SK-N-SH (cell line): ENCODE results near the gene ABCD1. TPM values are rescaled to one million over a fixed set of nuclear protein-coding genes. Genes with fewer than 3 reads are reported as not detected.
A peak's percentile ranks its signal among the peaks of the same experiment; 100 is the strongest.

Source experiments
- CTCF ChIA-PET: fragments of 300-600, 350-600 bp; formaldehyde crosslinking; extraction: SDS; loops from one replicate; lab custom pipeline; 2021; lab: Yijun Ruan, JAX
- POLR2A ChIA-PET: fragments of 350-600 bp; sonication (Branson Sonifier 250); formaldehyde crosslinking; extraction: SDS; loops from one replicate; lab custom pipeline; 2020; ENCODE audit warnings: antibody characterized with exemption, inconsistent platforms; lab: Yijun Ruan, JAX
- DNase-seq: peaks from one replicate; pipeline ENCODE4 v3.0.0; 2012
- H2AFZ ChIP-seq: fragments of 200-600 bp; sonication (generic); 2 replicates; pipeline ENCODE4 v1.8.1; 2016; ENCODE audit warnings: antibody characterized with exemption, mild to moderate bottlenecking, low read depth
- H3F3A ChIP-seq: fragments of 200-600 bp; sonication (generic); replicated peaks from 2 replicates; pipeline ENCODE3; 2016; ENCODE audit warnings: antibody characterized with exemption, mild to moderate bottlenecking; ENCODE audit not compliant: insufficient read depth
- H3K27ac ChIP-seq, 2 experiments: fragments of 200-500 bp in 1 of 2; fragments of 200-600 bp in 1 of 2; sonication (Bioruptor generic) in 1 of 2; sonication (generic), shearing (Covaris generic) in 1 of 2; 2 replicates each; pipeline versions ENCODE4 v1.5.1 to v1.6.1; 2014 to 2016; ENCODE audit warnings: low read depth in 2 of 2, inconsistent platforms in 1 of 2, low read length in 1 of 2, mild to moderate bottlenecking in 1 of 2, mixed read lengths in 1 of 2
- H3K27me3 ChIP-seq: fragments of 200-600 bp; sonication (generic), shearing (Covaris generic); 2 replicates; pipeline ENCODE4 v1.6.1; 2016; ENCODE audit warnings: mixed run types; ENCODE audit not compliant: insufficient read depth
- H3K36me3 ChIP-seq, 2 experiments: fragments of 200-500 bp in 1 of 2; fragments of 200-600 bp in 1 of 2; sonication (Bioruptor generic) in 1 of 2; sonication (generic) in 1 of 2; replicated peaks in 1 of 2; 2 replicates each; pipeline versions ENCODE3 to v1.5.1; 2014 to 2016; ENCODE audit warnings: low read length in 1 of 2, mild to moderate bottlenecking in 1 of 2; ENCODE audit not compliant: insufficient read depth in 2 of 2, control insufficient read depth in 1 of 2
- H3K4me1 ChIP-seq, 2 experiments: fragments of 200-500 bp in 1 of 2; fragments of 200-600 bp in 1 of 2; sonication (Bioruptor generic) in 1 of 2; sonication (generic), shearing (Covaris generic) in 1 of 2; 2 replicates each; pipeline versions ENCODE4 v1.5.1 to v1.6.1; 2014 to 2016; ENCODE audit warnings: low read depth in 1 of 2, low read length in 1 of 2, mixed run types in 1 of 2; ENCODE audit not compliant: insufficient read depth in 2 of 2, control insufficient read depth in 1 of 2
- H3K4me2 ChIP-seq: fragments of 200-600 bp; sonication (generic), shearing (Covaris generic); 2 replicates; pipeline ENCODE4 v1.6.1; 2017; ENCODE audit warnings: mixed run types
- H3K4me3 ChIP-seq, 2 experiments: fragments of 200-500 bp in 1 of 2; fragments of 200-600 bp in 1 of 2; sonication (Bioruptor generic) in 1 of 2; sonication (generic), shearing (Covaris generic) in 1 of 2; 2 replicates each; pipeline versions ENCODE4 v1.5.1 to v1.8.1; 2014 to 2016; ENCODE audit warnings: low read depth in 2 of 2, inconsistent platforms in 1 of 2, low read length in 1 of 2, mild to moderate bottlenecking in 1 of 2, mixed read lengths in 1 of 2, moderate library complexity in 1 of 2
- H3K79me2 ChIP-seq: fragments of 200-600 bp; sonication (generic); 2 replicates; pipeline ENCODE4 v1.8.1; 2017; ENCODE audit warnings: mild to moderate bottlenecking; ENCODE audit not compliant: insufficient read depth
- H3K9ac ChIP-seq: fragments of 200-600 bp; sonication (generic); 2 replicates; pipeline ENCODE4 v1.6.1; 2017; ENCODE audit warnings: mixed run types
- H3K9me2 ChIP-seq: fragments of 200-600 bp; sonication (generic); 2 replicates; pipeline ENCODE4 v1.6.1; 2017; ENCODE audit warnings: mixed run types
- H3K9me3 ChIP-seq: fragments of 200-600 bp; sonication (generic); 2 replicates; pipeline ENCODE4 v1.6.1; 2017; ENCODE audit warnings: mixed run types, mild to moderate bottlenecking, moderate library complexity
- H4K20me1 ChIP-seq: fragments of 200-600 bp; sonication (generic); 2 replicates; pipeline ENCODE4 v1.6.1; 2017; ENCODE audit warnings: mild to moderate bottlenecking, mixed run types; ENCODE audit not compliant: insufficient read depth
- EP300 ChIP-seq, 2 experiments: IDR thresholded peaks; 2 replicates each; pipeline versions ENCODE4 v1.4.0 to v1.6.1; 2012; ENCODE audit warnings: borderline replicate concordance in 1 of 2, low read depth in 1 of 2, low read length in 1 of 2
- EZH2phosphoT487 ChIP-seq: fragments of 200-600 bp; sonication (generic); IDR thresholded peaks from 2 replicates; pipeline ENCODE4 v1.6.1; 2017; ENCODE audit warnings: low read depth, mixed run types, mild to moderate bottlenecking, antibody characterized with exemption, moderate library complexity, borderline replicate concordance
- FOSL2 ChIP-seq: IDR thresholded peaks from 2 replicates; pipeline ENCODE4 v1.4.0; 2012; ENCODE audit warnings: low read depth, mild to moderate bottlenecking, moderate library complexity, borderline replicate concordance
- FOXJ3 ChIP-seq: sonication (generic); formaldehyde crosslinking; IDR thresholded peaks from 2 replicates; pipeline ENCODE4 v1.5.1; 2020; ENCODE audit warnings: mild to moderate bottlenecking, missing genetic modification reagents
- FOXM1 ChIP-seq: IDR thresholded peaks from 2 replicates; pipeline ENCODE4 v1.4.0; 2012; ENCODE audit warnings: low read depth, mild to moderate bottlenecking
- MEF2A ChIP-seq: IDR thresholded peaks from 2 replicates; pipeline ENCODE4 v1.4.0; 2012; ENCODE audit warnings: low read depth, borderline replicate concordance
- RAD21 ChIP-seq: IDR thresholded peaks from 2 replicates; pipeline ENCODE4 v1.6.1; 2012; ENCODE audit warnings: mild to moderate bottlenecking, low read length
- SIN3A ChIP-seq: IDR thresholded peaks from 2 replicates; pipeline ENCODE4 v1.6.1; 2012; ENCODE audit warnings: low read depth, mild to moderate bottlenecking, low read length, moderate library complexity, borderline replicate concordance
- TEAD4 ChIP-seq: IDR thresholded peaks from 2 replicates; pipeline ENCODE4 v1.4.0; 2012; ENCODE audit warnings: mild to moderate bottlenecking, borderline replicate concordance; ENCODE audit not compliant: insufficient read depth
- WGBS: methylation state at CpG from one replicate; pipeline ENCODE4 v1.1.6; 2017; ENCODE audit warnings: low lambda C conversion rate; 5-methylcytosine and 5-hydroxymethylcytosine counted together
- polyA plus RNA-seq, 3 experiments: library from polyadenylated mRNA; depleted of rRNA; stranded (reverse); fragments of >200 nt; gene quantifications; 2 replicates each; pipeline ENCODE4 v1.2.3, GENCODE V29; 2012
- TF ChIP-seq, protein P1 (sequence below): fragments of 200-600 bp; sonication (generic); IDR thresholded peaks from 2 replicates; pipeline ENCODE4 v1.6.1; 2017; ENCODE audit warnings: antibody characterized with exemption, mild to moderate bottlenecking, moderate library complexity
- TF ChIP-seq, protein P2 (sequence below): IDR thresholded peaks from 2 replicates; pipeline ENCODE4 v1.4.0; 2012; ENCODE audit warnings: low read depth, borderline replicate concordance
- TF ChIP-seq, protein P3 (sequence below): IDR thresholded peaks from 2 replicates; pipeline ENCODE4 v1.4.0; 2012; ENCODE audit warnings: low read depth
- TF ChIP-seq, protein P4 (sequence below): IDR thresholded peaks from 2 replicates; pipeline ENCODE4 v1.4.0; 2012; ENCODE audit warnings: low read depth, borderline replicate concordance
- TF ChIP-seq, protein P5 (sequence below): IDR thresholded peaks from 2 replicates; pipeline ENCODE4 v1.6.1; 2012; ENCODE audit warnings: mild to moderate bottlenecking, low read depth, low read length, moderate library complexity
- TF ChIP-seq, protein P6 (sequence below): fragments of 150-350 bp; IDR thresholded peaks from 2 replicates; pipeline ENCODE4 v1.6.1; 2016; ENCODE audit warnings: mild to moderate bottlenecking, low read depth, low read length

ABCD1 gene
- polyA plus RNA-seq, 1 of the 3 experiments (the other 2 are of a cell fraction), result 7.9 TPM

DNA sequence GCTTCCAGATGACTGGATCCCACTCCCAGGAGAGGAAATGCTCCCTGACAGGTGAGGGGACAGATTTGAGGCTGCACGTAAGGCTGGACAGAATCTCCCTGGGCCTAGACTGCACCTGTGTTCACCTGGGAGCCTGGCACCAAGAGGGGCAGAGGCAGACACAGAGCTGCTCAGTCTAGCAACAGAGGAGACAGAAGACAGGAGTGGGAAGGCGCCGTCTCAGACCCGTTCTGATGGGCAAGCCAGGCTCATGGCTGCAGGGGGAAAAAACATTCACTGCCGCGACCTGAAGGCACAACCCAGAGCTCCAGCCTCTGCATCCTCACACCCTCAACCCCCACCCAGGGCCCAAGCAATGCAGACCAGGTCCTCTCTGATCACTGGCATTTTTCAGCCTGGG, 17.2 kb upstream of the ABCD1 start:
- Histone ChIP-seq H4K20me1 (0 out of 2 replicates have a peak, but pooled peaks cover 9% of the 10 kb centered on the region), H3K4me3 (no peak overlapping the region), H3K36me3 (peaks cover 3 to 12% of the 10 kb centered on the region in 2 experiments), H3K79me2 (peaks cover 6% of the 10 kb centered on the region; the same call in 1 of the 2 replicates), H3K4me1 (peaks cover 0 to 6% of the 10 kb centered on the region in 2 experiments; a peak in 1 of 4 replicates), H3K4me2 (no peak overlapping the region), H3K9ac (no peak overlapping the region), H2AFZ (no peak overlapping the region), H3K9me2 (no peaks in the 10 kb centered on the region), H3K9me3 (no peaks in the 10 kb centered on the region), H3K27ac (no peak overlapping the region), H3K27me3 (peaks cover 18% of the 10 kb centered on the region; the same call in 1 of the 2 replicates), H3F3A (no peaks in the 10 kb centered on the region)
- WGBS, result 44% methylated on average over 4 of the region's 6 CpGs
- ChIA-PET CTCF (interaction anchor here (0.7 to 3.0 kb wide), 15 partner anchors 11 to 168 kb away, joined by 3 to 26 read pairs (median 6); partner anchors contain the start of gene SLC6A8), POLR2A (interaction anchor here (1.3 kb wide), 1 partner anchor 15 kb away, joined by 3 read pairs; no protein-coding TSS in a partner anchor)
- no peak for DNase-seq
- TF ChIP-seq FOXM1 (no peak), FOXJ3 (CRISPR knock-in tag) (no peak), TEAD4 (no peak)

DNA sequence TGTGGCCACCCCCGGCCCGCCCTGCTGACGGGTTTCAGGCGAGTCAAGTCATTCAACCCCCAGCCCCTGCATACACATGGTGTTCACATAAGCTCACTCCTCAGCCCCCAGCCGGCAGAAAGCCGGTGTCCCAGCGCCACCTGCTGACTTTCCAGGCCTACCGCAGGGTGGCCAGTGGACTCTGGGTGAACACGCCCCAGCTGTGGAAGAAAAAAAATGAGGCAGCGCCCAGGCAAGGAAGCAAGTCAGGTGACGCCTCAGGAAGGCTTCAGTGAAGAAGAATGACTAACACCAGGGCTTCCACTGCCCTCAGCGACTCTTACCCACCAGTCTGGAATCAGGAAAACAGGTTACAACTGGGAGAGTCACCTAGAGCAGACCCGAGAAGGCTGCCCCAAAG, 16.2 kb upstream of the ABCD1 start:
- no peak overlapping the region for H3K4me2 ChIP-seq
- H3K4me1 ChIP-seq, result peaks cover 0 to 6% of the 10 kb centered on the region in 2 experiments; a peak in 1 of 4 replicates
- DNase-seq, result peak; percentile 83
- no peaks in the 10 kb centered on the region for H3F3A ChIP-seq
- CTCF ChIA-PET, result interaction anchor here (0.6 to 3.0 kb wide), 28 partner anchors 10 to 767 kb away, joined by 3 to 26 read pairs (median 4); partner anchors contain the start of genes CCNQ, DUSP9 and SLC6A8
- 7% methylated on average over 9 of the region's 13 CpGs for WGBS
- H3K4me3 ChIP-seq, result no peak overlapping the region
- H3K36me3 ChIP-seq, result peaks cover 3 to 12% of the 10 kb centered on the region in 2 experiments
- POLR2A ChIA-PET, result no interaction called here
- H3K9me3 ChIP-seq, result no peaks in the 10 kb centered on the region
- peaks cover 16% of the 10 kb centered on the region; the same call in 1 of the 2 replicates for H3K27me3 ChIP-seq
- H4K20me1 ChIP-seq, result 0 out of 2 replicates have a peak, but pooled peaks cover 9% of the 10 kb centered on the region
- H3K9ac ChIP-seq, result no peak overlapping the region
- peak overlapping the region in 1 of 2 experiments; percentile 27; a peak in 1 of 4 replicates for H3K27ac ChIP-seq
- no peaks in the 10 kb centered on the region for H3K9me2 ChIP-seq
- H3K79me2 ChIP-seq, result peaks cover 6% of the 10 kb centered on the region; the same call in 1 of the 2 replicates
- H2AFZ ChIP-seq, result no peak overlapping the region
- TF ChIP-seq, protein P1, sequence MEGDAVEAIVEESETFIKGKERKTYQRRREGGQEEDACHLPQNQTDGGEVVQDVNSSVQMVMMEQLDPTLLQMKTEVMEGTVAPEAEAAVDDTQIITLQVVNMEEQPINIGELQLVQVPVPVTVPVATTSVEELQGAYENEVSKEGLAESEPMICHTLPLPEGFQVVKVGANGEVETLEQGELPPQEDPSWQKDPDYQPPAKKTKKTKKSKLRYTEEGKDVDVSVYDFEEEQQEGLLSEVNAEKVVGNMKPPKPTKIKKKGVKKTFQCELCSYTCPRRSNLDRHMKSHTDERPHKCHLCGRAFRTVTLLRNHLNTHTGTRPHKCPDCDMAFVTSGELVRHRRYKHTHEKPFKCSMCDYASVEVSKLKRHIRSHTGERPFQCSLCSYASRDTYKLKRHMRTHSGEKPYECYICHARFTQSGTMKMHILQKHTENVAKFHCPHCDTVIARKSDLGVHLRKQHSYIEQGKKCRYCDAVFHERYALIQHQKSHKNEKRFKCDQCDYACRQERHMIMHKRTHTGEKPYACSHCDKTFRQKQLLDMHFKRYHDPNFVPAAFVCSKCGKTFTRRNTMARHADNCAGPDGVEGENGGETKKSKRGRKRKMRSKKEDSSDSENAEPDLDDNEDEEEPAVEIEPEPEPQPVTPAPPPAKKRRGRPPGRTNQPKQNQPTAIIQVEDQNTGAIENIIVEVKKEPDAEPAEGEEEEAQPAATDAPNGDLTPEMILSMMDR, result peak; percentile 70
- TF ChIP-seq RAD21 (peak; percentile 80), EP300 (IDR thresholded peaks at IDR 0.05; ENCODE audit: borderline replicate concordance in 1 of 2, low read depth in 1 of 2, low read length in 1 of 2) (no peak), MEF2A (no peak), FOSL2 (no peak), SIN3A (no peak), FOXM1 (no peak), EZH2phosphoT487 (no peak), FOXJ3 (CRISPR knock-in tag) (no peak)
- TF ChIP-seq, protein P2, sequence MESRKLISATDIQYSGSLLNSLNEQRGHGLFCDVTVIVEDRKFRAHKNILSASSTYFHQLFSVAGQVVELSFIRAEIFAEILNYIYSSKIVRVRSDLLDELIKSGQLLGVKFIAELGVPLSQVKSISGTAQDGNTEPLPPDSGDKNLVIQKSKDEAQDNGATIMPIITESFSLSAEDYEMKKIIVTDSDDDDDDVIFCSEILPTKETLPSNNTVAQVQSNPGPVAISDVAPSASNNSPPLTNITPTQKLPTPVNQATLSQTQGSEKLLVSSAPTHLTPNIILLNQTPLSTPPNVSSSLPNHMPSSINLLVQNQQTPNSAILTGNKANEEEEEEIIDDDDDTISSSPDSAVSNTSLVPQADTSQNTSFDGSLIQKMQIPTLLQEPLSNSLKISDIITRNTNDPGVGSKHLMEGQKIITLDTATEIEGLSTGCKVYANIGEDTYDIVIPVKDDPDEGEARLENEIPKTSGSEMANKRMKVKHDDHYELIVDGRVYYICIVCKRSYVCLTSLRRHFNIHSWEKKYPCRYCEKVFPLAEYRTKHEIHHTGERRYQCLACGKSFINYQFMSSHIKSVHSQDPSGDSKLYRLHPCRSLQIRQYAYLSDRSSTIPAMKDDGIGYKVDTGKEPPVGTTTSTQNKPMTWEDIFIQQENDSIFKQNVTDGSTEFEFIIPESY, result no peak
- TF ChIP-seq, protein P3, sequence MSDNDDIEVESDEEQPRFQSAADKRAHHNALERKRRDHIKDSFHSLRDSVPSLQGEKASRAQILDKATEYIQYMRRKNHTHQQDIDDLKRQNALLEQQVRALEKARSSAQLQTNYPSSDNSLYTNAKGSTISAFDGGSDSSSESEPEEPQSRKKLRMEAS, result no peak
- TF ChIP-seq, protein P4, sequence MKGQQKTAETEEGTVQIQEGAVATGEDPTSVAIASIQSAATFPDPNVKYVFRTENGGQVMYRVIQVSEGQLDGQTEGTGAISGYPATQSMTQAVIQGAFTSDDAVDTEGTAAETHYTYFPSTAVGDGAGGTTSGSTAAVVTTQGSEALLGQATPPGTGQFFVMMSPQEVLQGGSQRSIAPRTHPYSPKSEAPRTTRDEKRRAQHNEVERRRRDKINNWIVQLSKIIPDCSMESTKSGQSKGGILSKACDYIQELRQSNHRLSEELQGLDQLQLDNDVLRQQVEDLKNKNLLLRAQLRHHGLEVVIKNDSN, result peak; percentile 63; the same call in 1 of the 2 replicates
- TF ChIP-seq, protein P5, sequence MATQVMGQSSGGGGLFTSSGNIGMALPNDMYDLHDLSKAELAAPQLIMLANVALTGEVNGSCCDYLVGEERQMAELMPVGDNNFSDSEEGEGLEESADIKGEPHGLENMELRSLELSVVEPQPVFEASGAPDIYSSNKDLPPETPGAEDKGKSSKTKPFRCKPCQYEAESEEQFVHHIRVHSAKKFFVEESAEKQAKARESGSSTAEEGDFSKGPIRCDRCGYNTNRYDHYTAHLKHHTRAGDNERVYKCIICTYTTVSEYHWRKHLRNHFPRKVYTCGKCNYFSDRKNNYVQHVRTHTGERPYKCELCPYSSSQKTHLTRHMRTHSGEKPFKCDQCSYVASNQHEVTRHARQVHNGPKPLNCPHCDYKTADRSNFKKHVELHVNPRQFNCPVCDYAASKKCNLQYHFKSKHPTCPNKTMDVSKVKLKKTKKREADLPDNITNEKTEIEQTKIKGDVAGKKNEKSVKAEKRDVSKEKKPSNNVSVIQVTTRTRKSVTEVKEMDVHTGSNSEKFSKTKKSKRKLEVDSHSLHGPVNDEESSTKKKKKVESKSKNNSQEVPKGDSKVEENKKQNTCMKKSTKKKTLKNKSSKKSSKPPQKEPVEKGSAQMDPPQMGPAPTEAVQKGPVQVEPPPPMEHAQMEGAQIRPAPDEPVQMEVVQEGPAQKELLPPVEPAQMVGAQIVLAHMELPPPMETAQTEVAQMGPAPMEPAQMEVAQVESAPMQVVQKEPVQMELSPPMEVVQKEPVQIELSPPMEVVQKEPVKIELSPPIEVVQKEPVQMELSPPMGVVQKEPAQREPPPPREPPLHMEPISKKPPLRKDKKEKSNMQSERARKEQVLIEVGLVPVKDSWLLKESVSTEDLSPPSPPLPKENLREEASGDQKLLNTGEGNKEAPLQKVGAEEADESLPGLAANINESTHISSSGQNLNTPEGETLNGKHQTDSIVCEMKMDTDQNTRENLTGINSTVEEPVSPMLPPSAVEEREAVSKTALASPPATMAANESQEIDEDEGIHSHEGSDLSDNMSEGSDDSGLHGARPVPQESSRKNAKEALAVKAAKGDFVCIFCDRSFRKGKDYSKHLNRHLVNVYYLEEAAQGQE, result no peak
- TF ChIP-seq, protein P6, sequence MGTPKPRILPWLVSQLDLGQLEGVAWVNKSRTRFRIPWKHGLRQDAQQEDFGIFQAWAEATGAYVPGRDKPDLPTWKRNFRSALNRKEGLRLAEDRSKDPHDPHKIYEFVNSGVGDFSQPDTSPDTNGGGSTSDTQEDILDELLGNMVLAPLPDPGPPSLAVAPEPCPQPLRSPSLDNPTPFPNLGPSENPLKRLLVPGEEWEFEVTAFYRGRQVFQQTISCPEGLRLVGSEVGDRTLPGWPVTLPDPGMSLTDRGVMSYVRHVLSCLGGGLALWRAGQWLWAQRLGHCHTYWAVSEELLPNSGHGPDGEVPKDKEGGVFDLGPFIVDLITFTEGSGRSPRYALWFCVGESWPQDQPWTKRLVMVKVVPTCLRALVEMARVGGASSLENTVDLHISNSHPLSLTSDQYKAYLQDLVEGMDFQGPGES, result no peak
